Measurements from ENCODE around the gene PLD6.
"Not testable (repeated sequence)": the region's sequence is repeated elsewhere in the genome, so short reads cannot be mapped to it uniquely, and the experiment has no call there.

Gene PLD6, protein sequence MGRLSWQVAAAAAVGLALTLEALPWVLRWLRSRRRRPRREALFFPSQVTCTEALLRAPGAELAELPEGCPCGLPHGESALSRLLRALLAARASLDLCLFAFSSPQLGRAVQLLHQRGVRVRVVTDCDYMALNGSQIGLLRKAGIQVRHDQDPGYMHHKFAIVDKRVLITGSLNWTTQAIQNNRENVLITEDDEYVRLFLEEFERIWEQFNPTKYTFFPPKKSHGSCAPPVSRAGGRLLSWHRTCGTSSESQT

DNA sequence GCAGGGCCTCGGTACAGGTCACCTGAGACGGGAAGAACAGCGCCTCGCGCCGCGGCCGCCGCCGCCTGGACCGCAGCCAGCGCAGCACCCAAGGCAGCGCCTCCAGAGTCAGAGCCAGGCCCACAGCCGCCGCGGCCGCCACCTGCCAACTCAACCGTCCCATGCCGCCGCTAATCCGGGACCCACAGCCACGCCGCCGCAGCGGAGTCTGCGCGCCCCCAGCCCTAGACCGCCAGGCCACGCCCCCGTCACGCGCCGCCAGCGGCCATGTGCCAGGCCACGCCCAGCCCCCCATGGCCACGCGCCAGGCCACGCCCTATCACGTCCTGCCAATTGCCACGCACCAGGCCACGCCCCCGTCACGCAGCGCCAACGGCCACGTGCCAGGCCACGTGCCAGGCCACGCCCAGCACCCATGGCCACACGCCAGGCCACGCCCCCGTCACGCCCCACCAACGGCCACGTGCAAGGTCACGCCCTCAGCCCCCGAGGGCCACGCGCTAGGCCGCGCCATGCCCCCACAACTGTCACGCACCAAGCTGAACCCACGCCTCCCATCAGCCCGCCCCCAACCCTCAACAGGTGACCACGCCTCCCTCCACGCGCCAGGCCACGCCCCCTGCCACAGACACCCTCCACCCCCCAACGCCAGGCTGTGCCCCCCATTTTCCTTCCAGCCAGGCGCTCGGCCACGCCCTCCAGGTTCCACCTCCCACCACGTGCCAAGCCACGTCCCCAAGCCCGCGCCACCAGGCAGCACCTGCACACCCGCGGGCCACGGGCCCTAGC is at the start of gene PLD6:
TSS of gene PLD6 (minus strand) at position 210 of the 789 bp plus-strand sequence. CDS start at position 163, 47 bp downstream.
- peak; percentile 62 for DNase-seq

DNA sequence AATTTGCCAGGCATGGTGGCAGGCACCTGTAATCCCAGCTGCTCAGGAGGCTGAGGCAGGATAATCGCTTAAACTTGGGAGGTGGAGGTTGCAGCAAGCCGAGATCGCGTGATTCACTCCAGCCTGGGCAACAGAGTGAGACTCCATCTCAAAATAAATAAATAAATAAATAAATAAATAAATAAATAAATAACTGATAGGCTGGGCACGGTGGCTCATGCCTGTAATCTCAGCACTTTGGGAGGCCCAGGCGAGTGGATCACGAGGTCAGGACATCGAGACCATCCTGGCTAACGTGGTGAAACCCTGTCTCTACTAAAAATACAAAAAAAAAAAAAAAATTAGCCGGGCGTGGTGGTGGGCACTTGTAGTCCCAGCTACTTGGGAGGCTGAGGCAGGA is 49.6 kb upstream of the PLD6 start:
- DNase-seq, result not testable (repeated sequence)

DNA sequence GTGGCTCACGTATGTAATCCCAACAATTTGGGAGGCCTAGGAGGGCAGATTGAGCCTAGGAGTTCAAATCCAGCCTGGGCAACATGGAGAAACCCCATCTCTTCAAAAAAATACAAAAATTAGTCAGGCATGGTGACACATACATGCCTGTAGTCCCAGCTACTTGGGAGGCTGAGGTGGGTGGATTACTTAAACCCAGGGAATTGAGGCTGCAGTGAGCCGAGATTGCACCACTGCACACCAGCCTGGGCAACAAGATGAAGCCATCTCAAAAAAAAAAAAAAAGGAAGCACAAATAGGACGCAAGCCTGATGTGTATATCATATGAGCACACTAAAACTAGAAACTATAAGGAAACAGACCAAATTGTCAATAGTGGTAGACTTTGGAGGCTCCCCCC is 47.9 kb upstream of the PLD6 start:
- DNase-seq, result no peak

DNA sequence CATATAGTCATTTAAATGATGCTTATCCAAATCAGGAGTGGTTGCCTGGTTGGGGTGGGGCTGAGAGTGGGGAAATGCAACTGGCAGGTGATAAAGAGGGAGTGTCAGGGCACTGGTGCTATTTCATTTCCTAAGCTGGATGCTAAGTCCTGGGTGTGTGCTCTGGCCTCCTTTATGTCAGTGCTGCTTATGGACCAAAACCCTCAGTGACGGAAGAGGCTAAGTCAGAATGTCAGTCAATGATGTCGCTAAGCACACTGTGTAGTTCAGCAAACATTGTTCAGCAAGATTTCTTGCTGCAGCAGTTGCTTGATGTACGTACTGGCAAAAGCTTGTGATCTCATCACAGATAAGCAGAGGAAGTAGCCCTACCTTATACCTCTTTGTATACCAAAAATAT is 47.3 kb upstream of the PLD6 start:
- no peak for DNase-seq

DNA sequence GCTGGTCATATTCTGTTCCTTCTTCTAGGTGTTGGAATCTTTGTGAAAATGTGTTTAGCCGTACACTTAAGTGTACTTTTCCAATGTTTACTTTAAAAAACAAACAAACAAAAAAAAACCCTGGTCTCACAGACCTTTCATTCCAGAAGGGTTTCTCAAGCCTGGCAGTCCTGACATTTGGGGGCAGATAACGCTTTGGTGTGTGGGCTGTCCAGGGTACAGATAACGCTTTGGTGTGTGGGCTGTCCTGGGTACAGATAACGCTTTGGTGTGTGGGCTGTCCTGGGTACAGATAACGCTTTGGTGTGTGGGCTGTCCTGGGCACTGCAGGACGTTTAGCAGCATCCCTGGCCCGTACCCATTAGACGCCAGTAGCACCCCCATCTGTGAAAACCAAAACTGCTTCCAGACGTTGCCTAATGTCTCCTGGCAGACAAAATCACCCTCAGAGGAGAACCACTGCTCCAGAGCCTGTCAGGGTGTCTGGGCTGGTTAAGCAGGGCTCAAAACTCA is 46.1 kb upstream of the PLD6 start:
- no peak for DNase-seq

DNA sequence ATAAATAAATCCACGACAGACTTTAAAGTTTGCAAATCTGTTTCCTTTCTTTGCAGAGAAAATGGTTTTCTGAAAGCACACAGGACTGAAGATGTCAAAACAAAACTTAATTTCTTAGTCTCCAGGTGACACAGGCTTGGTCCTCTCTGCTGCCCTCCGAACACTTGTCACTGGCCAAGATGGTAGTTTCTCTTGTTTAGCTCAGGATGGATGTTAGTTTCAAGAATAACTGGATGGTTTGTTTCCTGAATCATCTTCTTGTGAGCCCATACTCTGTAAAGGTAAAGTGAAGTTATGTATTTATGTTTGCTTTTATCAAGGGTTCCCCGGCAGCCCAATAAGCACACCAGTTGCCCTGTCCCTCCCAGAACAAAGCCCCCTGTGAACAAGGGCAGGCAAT is 40.7 kb upstream of the PLD6 start:
- no peak for DNase-seq

DNA sequence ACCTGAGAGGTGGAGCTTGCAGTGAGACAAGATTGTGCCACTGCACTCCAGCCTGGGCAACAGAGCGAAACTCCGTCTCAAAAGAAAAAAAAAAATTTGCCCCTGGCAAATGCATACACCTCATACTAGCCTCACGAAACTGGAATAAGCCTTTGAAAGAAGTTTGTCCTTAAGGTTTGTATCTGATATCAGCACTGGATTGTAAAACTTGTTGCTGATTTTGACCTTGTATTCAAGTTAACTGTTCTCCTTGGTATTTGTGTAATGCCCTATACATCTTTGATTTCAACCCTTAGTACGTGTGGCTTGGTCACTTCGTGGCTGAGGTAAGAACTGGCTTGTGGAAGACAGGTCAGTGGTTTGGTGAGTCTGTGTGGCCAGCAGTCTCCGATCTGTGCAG is 37.0 kb upstream of the PLD6 start:
- DNase-seq, result no peak

DNA sequence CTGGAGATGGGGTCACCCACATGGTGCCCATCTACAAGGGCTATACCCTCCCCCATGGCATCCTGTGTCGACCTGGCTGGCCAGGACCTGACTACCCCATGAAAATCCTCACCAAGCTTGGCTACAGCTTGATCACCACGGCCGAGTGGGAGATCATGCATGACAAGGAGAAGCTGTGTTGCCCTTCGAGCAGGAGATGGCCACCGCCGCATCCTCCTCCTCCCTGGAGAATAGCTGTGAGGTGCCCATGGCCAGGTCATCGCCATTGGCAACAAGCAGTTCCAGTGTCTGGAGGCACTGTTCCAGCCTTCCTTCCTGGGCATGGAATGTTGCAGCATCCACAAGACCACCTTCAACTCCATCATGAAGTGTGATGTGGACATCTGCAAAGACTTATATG is 36.1 kb upstream of the PLD6 start:
- DNase-seq, result no peak

DNA sequence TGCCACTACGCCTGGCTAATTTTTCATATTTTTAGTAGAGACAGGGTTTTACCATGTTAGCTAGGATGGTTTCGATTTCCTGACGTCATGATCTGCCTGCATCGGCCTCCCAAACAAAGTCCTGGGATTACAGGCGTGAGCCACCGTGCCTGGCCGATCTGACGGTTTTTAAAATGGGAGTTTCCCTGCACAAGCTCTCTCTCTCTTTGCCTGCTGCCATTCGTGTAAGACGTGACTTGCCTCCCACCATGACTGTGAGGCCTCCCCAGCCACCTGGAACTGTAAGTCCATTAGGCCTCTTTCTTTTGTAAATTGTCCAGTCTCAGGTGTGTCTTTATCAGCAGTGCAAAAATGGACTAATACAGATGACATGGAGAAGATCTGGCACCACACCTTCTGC is 35.5 kb upstream of the PLD6 start:
- no peak for DNase-seq

DNA sequence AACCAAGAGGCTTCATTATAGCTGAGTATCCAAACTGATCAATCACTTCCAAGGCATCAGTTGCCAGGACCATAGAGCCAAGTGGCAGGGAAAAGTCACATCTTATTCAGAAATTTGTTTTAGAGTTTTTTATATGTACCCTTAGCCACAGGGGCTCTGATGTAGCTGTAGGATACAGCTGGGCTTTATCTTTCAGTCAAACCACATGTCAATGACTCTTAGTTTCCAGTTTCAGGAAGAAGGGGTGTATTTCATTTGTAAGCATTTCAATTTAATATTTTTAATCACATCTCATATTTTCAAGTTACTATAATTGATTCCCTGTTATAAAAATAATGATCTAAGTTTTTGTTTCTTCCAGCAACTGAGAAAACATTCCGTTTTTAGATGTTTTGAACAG is 33.7 kb upstream of the PLD6 start:
- no peak for DNase-seq

DNA sequence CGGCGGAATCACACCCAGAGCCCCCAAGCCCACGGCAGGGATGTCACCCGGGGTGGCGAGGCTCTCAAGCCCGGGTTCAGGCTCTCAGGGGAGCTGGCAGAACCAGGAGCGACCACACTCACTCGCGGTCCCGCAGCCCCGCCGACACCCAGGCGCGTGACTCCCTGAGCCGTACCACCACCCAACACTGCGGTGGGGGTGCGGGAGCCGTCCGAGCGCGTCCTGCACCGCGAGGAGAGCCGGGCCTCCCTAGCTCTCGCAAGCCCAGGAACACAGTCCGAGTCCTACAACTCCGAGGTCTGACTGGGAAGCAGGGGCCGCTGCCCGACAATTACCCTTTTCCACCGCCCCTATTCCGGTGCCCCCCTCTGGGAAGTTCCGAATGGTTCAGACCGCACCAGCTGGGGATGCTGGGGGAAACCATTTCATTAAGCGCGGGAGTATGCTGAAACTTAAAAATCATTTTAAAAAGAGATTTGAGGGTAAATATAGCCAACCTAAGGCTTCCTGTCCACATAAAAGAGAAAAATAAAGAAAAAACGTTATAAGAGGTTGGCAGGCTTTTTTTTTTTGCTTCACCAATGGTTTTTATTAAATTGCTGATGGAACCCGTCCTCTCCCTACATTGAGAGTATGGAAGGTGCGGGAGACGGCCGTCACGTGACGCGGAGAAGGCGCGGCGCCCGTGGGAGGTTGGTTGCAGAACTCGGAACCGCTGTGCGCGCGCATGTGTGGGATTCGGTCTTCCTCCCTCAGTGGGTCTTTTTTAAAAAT is 31.1 kb upstream of the PLD6 start, which contains the start of gene FLCN:
TSS of gene FLCN (minus strand) at position 143 of the 774 bp plus-strand sequence. CDS start 9,031 bp downstream, outside the sequence.
- peak; percentile 86 for DNase-seq

DNA sequence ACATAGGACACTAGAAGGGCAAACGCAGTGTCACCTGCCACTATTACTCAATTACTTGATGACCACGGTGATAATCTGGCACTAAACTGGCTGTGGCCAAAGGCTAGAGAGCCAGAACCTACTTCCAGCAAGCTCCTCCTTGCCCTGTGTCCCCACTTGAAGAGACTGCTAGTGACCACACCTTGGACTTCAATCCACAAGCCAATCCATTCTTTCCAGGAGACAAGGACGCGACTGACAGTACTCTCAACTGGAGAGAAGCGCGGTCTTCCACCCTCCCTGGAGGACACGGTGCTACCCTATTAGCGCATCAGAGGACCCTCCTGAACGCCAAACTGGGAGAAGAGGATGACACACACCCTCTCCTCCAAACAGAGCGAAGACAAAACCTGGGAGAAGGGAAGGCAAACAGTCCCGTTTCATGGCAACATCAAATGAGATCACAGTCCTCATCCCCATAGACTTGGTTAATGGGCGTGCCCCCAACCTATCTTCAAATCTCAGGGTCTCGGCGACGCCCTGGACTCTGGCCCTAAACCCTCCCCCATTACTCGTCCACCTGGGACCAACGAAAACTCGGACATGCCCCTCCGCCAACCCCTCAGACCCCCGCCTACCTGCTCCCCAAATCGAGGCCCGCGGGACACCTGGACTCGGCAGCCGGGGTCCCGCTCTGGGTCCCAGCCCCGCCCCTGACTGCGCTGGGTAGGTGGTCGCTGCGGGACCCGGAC is 30.3 kb upstream of the PLD6 start:
- DNase-seq, result peak; percentile 7

DNA sequence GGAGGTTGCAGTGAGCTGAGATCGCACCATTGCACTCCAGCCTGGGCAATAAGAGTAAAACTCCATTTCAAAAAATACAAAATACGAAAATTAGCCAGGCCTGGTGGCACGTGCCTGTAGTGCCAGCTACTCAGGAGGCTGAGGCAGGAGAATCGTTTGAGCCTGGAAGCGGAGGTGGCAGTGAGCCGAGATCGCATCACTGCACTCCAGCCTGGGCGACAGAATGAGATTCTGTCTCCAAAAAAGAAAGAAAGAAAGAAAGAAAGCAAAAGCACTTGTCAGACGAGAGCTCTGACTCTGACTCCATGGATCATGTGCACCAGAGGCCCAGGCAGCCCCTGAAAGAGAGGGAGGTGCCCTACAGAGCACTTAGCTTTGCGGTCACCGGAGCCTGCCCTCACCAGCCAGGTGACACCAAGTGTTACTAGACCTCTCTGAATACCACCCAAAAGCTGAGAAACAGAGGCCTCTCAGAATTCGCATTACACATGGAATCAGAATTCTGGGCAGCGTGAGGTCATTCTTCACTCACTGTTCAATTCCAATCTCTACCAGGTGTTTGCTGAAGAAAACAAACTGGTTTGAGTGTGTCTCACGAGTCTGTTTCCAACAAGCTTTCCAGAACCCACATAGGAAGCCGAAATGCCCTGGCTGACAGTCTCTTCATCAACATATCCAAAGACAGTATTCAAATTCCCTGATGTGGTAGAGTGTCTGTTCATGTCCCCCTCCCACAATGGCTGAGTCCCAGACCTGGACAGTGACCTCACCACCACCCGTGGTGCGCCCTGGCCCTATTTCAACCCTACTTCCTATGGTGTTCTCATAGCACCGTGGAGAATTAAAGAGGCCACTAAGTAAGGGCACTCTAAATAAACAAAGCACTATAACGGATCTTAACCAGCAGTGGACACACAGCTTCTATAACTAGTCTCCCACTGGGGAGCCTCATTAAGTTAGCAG is 29.4 kb upstream of the PLD6 start:
- DNase-seq, result no peak

DNA sequence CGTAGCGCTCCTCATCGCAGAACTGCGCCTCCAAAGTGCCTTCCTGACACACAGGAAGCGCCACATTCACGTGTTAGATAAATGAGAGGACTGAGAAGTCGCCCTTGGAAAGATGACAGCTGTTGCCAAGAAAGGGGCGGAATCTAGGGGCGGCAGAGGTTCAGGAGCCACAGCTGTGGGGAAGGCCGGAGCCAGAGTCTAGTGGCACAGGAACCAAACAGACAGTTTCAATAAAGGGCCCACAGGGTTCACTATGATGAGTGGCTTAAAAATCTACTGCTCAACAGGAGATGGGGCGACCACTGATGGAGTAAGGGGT is 26.1 kb upstream of the PLD6 start:
- DNase-seq, result no peak

DNA sequence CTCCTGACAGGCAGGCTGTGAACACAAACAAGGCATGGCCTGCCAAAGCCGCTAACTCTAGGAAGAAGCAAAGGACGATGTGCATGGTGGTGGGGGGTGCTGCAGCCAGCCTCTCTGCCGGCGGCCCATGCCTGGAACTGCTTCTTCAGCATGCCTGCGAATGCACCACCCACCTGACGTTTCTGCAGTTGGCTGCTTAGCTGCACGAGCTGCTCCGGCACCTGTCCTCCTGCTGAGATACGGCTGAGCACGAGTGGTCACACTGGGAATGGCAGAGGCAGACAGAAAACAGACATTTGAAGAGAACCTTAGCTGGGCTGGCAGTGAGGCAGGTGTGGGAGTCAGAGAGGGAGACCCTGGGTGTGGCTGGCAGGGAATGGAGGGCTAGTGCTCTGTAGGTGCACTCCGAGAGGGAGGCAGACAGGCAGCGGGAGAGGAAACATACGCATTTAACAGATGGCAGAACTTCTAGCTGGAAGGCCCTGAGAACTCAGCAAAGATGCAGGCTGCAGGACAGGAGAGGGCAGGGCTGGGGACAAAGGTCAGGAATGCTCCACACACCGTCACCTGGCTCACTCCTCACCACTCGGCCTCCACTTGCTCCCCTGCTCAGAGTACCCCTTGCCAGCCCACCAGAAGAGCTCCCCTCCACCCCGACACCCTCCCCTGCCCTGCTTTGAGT is 25.6 kb upstream of the PLD6 start:
- no peak for DNase-seq

DNA sequence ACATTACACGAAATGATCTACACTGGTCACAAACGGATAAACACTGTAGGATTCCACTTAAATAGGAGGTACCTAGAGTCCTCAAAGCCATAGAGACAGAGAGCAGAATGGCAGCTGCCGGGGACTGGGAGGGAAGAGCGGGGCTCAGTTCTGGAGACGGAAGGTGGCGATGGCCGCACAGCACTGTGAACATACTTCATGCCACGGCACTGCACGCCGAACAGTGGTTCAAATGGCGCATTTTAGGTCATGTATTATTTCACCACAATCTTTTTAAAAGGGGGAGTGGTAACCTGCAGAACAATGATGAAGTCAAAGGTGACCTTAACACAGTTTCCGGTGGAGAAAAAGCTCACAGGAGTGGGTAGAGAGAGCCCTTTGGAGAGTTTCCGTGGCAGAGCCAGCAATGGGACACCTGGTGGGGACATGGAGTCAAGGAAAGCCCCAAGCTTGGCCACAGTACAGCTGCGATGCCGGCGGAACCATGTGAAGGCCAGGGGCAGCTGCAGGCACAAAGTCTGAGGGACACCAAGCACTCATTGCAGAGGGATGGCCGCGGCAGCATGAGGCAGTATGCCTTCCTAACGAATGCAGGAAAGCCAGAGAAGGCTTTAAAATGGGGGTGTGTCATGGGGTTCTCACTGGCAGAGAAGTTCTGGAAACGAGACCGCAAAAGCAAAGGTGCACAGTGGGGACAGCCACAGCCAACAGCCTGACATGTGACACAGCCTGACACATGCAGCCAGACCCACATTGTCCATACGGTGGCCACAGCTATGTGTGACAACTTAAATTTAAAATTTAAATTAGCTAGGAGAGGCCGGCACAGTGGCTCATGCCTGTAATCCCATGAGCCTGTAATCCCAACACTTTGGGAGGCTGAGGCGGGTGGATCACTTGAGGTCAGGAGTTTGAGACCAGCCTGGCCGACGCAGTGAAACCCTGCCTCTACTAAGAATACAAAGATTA is 23.6 kb upstream of the PLD6 start:
- no peak for DNase-seq

DNA sequence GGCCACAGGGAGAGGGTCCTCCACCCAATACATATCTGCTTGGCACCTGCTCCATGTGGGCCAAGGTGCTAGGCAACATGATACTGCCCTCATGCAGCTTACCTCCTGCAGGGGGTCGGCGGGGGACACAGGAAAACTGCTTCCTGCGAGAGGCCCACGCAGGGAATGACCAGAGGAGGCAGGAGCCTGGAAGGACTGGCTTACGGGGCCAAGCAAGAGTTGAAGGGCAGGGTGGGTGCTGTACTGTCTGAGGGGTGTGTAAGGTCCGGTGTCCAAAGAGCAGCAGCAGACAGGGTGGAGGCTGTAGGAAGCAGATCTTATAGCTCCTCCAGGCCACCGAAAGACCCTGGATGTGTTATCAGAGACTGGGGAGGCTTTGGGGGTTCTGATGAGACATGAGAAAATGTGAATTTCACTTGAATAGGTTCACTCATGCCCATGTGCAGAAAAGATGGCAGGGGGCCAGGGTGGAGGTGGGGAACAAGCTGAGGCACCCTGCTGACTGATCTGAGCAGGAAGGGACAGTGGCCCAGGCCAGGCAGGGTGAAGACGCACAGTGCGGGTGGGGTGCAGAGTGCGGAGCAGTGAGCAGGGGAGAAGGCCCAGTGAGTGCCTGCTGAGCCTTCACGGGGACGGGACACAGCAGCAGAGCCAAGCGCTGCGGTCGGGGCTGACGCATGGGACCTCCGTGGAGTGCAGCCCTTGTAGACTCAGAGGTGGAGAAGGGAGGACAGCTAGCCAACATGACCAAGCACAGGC is 22.6 kb upstream of the PLD6 start:
- no peak for DNase-seq

DNA sequence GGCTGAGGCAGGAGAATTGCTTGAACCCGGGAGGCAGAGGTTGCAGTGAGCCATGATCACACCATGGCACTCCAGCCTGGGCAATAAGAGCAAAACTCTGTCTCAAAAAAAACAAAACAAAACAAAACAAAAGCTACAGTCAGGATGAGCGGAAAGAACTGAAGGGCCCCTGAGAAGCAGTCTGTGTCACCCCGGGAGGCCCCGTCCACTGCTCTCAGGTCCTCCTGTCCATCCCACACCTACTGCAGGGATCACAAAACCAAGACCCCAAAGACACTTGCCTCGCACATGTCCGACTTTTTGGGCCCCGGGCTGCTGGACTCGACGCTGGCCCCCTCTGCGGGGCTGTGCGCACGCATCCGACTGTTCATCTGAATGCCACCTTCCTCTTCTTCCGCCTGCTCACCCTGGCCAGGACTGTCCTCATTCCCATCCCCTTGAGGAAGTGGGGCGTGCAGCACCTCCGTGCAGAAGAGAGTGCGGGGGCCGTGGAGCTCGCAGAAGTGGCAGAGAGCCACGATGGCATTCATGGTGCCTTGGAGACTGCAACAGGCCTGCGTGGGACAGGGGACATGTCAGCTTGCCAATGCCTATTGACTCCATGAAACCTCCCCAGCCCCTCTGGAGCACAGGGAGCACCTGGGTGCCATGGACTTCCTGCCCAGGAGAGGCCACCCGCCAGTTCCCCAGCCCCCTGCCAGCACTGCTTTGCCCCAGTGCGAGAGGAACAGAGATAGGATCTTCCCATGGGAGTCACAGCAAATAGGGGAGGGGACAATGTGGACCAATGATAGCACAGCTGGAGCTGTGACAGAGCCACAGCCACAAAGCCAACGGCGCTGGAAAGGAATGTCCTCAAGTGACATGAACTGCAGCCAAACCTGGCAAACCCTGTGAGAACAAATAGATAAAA is 21.7 kb upstream of the PLD6 start:
- DNase-seq, result no peak
